HG02759 (cell line): Measurements from ENCODE around the gene FIP1L1.
"Not testable (repeated sequence)": the region's sequence is repeated elsewhere in the genome, so short reads cannot be mapped to it uniquely, and the experiment has no call there.

ENCODE experiments used
- ATAC-seq: cut with Tn5 transposase; IDR thresholded peaks from one replicate; pipeline ENCODE4 v1.9.1; 2021; ENCODE audit warnings: mild to moderate bottlenecking, moderate library complexity; ENCODE audit not compliant: unreplicated experiment

The FIP1L1 gene

DNA sequence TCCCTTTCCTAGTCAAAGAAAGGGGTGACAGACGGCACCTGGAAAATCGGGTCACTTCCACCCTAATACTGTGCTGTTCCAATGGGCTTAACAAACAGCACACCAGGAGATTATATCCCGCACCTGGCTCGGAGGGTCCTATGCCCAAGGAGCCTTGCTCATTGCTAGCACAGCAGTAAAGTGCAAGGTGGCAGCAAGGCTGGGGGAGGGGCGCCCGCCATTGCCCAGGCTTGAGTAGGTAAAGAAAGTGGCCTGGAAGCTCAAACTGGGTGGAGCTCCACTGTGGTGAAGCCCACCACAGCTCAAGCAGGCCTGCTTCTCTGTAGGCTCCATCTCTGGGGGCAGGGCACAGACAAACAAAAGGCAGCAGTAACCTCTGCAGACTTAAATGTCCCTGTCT is 89.1 kb downstream of the FIP1L1 start:
- not testable (repeated sequence) for ATAC-seq

DNA sequence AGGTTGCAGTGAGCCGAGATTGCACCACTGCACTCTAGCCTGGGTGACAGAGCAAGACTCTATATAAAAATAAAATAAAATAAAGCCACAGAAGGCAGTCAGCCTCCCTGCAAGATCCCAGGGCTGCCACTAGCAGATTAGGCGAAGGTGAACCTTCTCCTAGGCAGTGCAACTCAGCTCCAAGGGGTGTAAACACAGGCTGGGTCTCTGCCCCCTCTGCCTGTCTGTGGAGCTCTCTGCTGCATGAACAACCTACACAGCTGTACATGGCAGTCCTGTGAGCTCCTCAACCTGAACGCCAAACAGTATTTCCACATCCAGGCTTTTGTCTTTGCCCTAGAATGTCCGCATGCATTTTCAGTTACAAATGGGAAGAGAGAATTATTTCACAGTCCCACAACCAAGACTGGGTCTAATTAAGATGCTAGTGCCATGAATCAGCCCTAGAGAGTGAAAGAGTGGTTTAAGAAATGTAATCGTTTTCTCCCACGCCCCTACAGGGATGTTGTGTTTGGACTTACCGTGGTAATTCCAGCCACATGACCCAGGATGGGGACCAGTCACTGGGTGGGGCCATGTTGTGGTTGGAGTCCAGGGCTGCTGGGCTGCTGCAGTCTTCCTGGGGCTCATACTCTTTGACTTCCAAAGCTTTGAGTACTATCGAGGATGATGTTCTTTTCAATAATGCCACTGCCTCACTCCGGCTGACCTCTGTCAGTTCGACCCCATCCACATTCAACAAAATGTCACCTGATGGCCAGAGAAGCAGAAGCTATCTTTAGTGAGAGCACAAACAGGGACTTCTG is 99.0 kb downstream of the FIP1L1 start:
- no peak for ATAC-seq

DNA sequence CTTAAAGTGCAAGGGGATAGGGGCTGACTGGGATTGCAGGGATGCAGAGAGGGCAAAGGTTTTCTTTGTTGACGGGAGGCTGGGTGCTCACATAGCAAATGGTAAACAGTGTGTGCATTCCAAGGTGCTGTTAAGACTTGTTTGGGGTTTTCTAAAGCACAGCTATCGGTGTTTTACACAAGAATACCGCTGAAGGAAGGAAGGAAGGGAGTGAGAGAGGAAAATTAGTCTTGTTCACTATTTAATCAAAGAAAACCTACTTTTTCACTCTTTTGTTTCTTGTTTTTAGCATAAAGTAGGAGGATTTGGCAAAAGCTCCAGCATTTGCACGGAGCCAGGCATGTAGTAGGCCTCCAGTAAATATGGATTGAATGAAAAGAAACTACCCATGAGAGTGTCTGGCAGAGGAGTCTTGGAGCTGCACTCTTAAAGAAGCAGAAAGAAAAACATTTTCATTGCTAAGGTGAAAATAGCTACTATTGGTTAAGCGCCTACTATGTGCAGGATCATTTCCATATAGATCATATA is 99.7 kb downstream of the FIP1L1 start:
- ATAC-seq = no peak

DNA sequence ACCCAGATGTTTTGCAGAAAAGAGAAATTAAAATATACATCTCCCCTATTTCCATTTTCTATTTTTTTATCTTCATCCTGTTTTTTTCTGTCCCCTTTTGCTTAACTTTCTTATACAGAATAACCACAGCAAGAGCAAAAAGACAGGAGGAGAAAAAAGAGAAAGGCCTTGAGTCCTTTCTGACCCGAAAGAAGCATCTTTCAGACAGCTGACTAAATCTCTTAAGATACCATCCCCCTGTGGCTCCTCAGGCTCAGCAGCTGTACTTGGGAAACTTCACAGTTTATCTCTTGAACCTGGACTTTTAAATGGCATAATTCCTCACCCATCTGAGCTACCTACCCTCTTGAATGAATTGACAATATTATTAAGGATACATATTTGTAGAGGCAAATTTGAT is 100.2 kb downstream of the FIP1L1 start:
- ATAC-seq = no peak

DNA sequence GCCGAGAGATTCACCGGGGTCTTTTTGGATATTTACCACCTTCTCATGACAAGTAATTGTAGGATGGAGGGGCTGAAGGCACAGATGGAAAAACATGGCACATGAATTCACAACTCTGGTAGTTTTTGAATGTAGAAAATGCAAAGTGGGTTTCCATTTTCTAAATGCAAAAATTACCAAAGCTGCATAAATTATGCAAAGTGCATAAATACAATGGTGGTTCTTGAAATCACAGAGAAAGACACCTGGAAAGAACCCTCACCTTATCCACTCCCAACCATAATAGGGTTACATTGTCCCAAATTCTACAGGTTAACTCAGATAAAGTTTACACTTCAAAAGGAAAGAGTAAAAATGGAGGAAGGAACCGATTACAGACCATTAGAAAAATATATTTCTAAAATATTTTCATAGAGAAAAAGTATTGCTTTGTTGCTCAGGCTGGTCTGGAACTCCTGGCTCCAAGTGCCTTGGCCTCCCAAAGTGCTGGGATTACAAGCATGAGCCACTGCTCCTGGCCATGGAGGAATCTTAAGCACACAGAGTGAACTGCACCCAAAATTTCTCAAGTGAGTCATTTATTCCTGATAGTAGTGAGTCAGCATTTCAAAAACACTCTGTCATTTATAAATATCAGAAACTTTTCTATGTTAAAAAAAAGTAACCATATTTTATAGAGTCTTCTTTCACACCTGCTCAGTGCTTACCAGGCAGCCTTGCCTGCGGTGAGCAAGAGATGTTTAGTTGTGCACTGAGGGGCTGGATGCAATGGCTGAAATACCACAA is 101.4 kb downstream of the FIP1L1 start:
- ATAC-seq = no peak

DNA sequence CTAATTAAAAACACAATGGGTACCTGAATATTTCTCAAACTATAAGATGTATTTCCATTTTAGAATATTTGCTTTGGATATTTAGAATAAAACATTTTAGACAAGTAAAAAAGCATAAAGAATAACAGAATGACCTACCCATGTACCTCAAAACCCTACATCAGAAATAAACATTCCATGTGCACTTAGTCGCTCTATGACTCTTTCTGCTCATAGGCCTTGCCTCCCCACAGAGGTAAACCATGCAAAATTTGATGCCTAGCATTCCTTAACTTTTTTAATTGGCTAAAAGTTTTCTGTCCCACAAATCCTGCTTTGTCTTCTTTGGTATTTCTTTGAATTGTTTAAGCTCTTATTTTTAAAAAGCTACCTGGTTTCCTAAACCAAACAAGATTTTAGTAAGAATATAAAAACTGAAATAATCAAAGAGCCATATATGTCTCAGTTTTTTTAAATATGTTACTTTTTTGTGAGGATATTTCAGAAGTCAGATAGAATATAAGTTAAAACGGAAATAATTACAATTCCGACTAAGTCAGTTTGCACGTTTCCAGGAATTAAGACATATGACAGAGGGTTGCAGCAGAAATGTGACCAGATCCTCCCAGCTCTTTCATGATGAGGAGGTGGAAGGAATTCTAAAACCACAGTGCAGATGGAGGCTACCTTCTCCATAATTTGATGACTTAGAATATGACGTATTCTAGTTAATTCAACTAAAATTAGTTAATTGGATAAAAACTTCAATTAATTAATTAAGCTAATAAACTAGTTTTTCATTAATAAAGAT is 102.5 kb downstream of the FIP1L1 start:
- no peak for ATAC-seq

DNA sequence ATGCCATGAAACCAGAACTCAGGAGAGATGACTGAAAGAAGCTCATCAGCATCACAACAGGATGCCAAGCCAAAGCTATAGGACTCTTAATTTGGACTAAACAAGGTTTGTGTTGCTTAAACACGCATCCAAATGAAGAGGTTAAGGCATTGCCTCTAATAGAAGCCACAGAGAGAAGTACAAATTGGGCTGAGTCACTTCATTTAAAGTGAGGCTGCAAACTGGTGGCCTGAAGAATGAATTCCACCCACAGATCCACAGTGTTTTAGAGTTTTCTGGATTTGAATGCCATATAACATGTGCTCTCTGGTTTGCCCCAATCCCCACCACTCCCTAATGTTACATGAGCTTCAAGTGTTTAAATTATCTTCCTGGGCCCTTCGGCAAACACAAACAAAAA is 103.5 kb downstream of the FIP1L1 start:
- ATAC-seq = no peak

DNA sequence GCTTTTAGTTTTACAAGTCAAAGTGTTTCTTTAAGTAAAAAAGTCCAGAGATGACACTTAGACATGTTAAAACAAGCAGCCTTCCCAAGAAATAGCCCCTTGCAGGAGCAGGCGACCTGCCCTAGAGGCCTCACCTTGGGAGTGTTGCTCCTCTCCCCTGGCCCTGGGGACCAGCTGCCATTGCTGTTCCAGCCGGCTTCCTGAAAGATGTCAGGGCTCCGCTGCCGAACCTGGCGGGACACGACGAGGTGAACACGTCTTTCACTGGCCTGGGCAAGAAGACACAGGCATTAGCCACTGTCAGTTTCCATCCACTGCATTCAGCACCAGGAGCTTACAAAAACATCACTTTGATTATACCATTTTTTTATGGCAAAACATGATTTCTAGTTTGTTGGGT is 104.1 kb downstream of the FIP1L1 start:
- ATAC-seq = no peak

DNA sequence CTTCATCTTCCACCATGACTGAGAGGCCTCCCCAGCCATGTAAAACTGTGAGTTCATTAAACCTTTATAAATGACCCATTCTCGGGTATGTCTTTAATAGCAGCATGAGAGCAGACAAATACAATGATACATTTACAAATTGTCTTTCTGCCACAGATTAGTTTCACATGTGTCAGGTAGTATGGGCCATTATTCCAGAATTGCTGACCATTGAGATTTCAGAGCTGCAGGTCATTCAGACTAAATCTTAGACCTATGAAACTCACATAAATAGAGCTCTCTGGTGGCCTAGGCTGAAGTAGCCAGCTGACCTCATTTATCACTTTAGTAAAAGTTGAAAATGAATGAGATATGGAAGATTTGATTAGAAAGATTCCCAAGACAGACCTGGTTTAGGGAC is 105.8 kb downstream of the FIP1L1 start:
- ATAC-seq = no peak

DNA sequence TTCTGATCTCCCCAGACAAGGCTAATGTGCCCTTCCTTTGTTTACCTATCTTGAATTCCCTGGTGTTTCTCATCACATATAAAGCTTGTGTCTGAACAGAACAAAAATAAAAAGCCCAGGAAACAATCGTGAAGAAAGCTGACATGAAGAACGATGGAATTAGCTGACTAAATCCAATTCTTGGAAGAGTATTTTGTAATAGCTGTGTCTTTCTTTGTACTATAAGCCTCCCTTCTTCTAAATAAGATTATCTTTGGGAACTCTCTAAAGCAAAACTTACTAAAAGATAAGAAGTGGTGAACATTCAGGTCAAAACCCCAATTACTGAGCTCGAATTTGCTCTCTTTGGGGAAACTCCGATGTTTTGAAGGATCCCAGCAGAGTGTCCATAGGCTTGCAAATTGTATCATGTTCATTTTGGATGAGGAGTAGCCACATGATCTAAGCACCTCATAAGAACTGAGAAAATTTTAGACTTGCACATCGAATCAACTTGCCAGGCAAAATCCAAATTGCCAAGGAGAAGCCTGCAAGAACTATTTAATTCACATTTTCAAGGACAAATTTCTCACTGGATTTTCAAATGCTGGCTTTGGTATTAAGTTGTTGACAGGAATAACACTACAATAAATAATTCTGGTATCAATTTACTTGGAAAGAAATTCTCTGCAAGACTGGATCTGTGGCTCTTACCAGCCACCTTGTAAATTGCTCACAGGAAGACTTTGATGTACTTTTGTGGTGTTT is 107.6 kb downstream of the FIP1L1 start:
- no peak for ATAC-seq

DNA sequence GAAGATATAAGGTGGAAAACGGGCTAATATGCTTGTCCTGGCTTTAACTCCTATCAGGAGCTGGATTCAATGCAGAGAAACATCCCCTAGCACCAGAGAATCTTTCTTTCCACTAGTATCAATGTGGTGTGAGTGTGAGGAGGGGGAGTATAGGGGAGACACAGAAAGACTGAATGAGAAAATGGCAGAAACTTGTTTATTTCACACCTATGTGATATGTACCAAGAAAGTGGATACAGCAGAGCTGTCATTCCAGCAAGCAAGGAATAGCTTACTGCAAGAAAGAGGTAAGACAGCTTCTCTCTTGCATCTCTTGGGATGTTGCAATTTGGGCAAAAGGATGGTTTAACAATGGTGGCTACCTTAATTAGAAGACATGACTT is 108.2 kb downstream of the FIP1L1 start:
- no peak for ATAC-seq

DNA sequence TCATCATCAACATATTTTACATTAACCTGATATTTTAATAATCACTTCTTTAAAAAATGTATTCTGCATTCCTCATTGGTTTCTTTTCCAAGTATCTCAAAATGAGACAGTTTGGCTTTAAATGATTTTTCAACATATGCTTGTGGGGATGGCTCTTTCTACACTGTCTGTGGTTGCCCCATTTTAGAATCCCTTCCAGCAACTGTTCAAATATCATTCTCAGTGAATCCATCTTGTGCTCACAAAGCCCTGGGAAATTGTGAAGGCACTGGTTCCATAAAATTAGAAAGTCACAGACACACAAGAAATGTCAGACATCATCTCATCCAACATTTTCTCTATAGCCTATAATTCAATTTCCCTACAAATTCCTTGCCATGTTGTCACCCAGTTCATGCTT is 110.3 kb downstream of the FIP1L1 start:
- ATAC-seq = no peak

DNA sequence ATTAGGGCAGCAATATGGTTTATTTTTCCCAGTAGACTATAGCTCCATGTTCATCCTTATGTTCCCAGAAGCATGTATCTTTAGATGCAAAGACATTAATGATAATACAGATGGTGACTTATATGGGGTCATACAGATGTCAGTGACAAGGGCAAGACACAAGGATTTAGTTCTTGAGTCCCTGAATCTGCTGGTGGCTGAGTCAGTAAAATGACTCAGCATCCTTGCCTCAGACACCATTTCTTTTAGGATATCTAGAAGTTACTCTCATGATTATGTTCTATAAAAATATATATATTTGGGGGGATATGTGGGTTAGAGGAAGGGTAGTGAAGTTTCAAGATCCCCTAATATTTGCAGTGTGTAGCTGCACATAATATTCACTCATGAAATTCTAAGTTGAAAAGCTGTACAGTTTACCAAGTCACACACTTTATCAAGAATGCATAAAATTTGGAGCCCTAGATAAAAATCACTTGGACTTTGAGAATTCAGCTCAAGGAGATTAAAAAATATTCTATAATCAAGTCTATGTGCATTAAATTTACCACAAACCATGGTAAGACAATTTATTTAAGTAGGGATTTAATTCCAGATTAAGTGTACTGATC is 111.9 kb downstream of the FIP1L1 start:
- ATAC-seq = no peak

DNA sequence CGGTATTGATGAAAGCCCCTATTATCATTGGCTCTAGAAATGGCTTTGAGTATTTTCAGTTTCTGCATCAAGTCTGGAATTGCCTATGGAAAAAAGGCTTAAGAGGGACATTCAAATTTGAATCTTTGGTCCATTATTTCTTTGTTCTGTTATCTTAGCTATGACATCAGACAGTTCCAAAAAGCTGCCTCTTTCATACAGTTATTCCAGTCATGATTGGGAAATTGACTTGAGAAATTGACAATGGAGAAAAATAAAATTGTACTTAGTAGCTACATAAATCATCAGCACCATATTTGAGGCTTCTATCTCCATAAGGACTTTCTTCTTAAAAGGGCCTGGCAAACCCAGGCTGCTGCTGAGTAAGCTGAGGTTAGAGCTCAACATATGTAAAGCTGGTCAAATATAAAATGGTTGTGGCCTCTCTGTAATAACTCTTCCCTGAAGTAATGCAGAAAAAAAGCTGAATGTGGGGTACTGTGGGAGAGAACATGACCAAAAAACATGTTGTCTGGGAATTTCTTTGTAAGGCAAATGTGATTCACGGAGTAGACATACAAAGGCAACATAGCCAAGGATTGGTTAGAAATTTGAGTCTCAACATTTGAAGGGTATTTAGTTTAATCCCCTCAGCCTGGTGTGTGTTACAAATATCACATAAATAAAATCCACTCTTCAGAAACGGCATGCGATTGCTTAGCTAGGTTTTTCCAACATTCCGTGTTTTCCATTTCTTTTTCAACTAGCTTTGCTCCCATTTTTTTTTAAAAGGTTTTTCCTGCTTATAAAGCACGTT is 112.9 kb downstream of the FIP1L1 start:
- ATAC-seq = no peak

DNA sequence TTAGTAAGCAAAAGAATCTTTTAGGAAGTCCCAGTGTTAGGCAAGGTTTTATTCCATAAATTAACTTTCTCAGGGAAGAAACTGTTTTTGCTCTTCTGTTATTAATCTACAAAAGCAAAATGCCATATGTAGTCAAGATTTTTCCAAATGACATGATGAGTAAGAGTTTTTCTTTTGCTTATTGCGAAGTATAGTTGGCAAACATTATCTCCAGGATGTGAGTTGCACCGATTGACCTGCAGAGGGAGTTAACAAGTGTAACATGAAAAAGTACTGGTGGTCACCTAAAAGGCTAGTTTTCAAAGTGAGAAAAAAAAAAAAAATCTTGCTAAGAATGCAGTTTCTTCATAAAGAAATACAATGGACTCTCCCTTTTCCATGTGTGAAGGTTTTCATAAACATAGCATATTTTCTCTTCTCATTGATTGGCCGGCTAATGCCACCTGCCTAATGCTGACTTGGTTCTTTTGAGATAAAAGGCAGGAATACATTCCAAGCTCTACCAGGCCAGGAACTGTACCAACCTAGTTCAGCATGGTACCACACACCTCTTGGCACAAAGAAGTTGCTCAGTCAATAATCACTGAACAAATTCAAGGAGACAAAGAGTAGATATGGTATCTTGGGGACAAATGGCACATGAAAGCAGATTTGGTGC is 113.7 kb downstream of the FIP1L1 start:
- no peak for ATAC-seq

DNA sequence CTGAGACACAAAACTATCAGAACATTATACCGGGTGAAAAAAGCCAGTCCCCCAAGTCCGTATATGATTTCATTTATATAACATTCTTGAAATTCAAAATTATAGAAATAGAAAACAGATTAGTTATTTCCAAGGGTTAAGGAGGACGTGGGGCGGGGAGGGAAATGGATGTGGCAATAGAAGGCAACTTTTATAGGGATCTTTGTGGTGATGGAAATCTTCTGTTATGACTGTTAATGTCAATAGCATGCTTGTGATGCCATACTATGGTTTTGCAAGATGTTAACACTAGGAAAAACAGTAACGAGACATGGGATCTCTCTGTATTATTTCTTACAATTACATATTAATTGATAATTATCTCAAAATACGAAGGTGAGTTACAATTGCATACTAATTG is 117.4 kb downstream of the FIP1L1 start:
- no peak for ATAC-seq

DNA sequence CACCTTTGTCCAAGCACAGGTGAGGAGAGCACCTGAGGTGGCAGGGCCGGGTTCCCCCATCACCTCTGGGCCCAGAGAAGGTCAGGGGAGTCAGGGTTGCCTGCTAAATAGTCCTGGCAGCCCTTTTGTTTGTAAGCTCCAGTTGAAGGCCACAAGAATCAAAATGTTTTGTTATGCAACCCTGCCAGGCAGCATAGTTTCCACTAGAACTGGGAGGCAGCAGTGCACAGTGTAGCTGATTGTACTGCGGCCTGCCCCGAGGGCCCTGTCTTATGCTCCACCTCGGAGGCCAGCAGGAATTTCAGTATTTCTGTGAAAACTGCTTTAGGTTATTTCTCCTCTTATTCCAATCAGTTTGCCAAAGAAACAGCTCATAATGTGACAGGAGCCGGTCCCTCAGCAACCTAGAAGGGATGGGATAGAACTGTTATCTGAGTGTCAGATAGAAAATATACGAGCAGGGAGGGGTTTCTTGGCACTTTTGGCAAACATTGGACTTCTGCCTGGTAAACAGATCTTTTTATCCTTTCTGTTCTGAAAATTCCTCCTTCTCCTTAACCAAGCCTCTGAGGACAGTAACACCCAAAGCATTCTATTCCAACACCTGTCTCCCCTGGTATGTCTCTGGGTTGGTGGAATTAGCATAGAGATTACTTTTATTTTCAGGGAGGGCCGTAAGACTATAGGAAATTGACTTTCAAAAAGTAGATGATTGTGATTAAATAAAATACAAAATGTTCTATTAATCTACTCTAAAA is 120.2 kb downstream of the FIP1L1 start:
- ATAC-seq = no peak

DNA sequence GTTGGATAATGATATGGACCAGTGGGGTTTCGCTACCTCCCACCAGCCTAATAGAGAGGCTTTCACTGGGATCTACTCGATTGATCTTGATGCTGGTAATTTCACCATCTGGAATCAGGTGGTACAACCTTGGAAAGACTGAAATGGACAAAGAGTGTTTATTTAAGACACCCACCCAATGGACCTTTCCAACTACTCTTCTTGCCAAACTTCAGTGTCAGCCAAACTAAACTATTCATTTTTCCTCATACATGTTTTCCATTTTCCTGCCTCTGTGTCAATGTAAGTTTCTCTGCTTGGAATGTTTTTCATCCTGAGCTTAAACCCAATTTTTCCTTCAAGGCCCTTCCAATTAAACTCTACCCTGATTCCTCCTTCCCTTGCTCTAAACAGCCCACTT is 121.3 kb downstream of the FIP1L1 start:
- no peak for ATAC-seq
